ENCODE data around the gene NEFH. TPM values are rescaled to one million over a fixed set of nuclear protein-coding genes. Genes with fewer than 3 reads are reported as not detected.
"Not testable (repeated sequence)": the region's sequence is repeated elsewhere in the genome, so short reads cannot be mapped to it uniquely, and the experiment has no call there.

Gene NEFH
- total and polyA plus RNA-seq, 2 donors (not counting 1 experiment from before 2014, with no cell fraction given), result 0.04 to 0.10 TPM

GRCh38 chr22:29487426-29487986 is 7.5 kb downstream of the NEFH start:
- Histone ChIP-seq H4K20me1 (ENCODE audit: control insufficient read depth, insufficient read depth, low read length, poor library complexity, severe bottlenecking) (no peaks in the 10 kb centered on the region), H3K27me3 (replicated peaks in 1 of 4; ENCODE audit: control extremely low read depth in 1 of 4, control insufficient read depth in 3 of 4, insufficient read depth in 4 of 4, low read length in 3 of 4) (peaks cover 0 to 11% (median 3%) of the 10 kb centered on the region in 4 experiments), H3K4me1 (ENCODE audit: control insufficient read depth in 2 of 2, insufficient read depth in 2 of 2, low read length in 2 of 2) (peaks cover 18 to 21% of the 10 kb centered on the region in 2 donors), H3K4me3 (ENCODE audit: control extremely low read depth in 1 of 5, extremely low read depth in 1 of 5, insufficient read depth in 1 of 5, low read depth in 2 of 5, low read length in 4 of 5) (no peak overlapping the region), H3K79me2 (ENCODE audit: control insufficient read depth, insufficient read depth, low read length) (no peaks in the 10 kb centered on the region), H3K9me3 (ENCODE audit: control extremely low read depth in 1 of 3, control insufficient read depth in 2 of 3, insufficient read depth in 1 of 3, low read length in 2 of 3) (peaks cover 0 to 6% (median 0%) of the 10 kb centered on the region in 3 donors), H3K9ac (ENCODE audit: low read length) (no peak overlapping the region), H3K4me2 (replicated peaks; ENCODE audit: low read depth, low read length, poor library complexity, severe bottlenecking) (no peak overlapping the region), H3K36me3 (replicated peaks in 1 of 2; ENCODE audit: control extremely low read depth in 1 of 2, control insufficient read depth in 1 of 2, extremely low read depth in 1 of 2, insufficient read depth in 2 of 2, low read length in 1 of 2) (no peaks in the 10 kb centered on the region), H3K27ac (ENCODE audit: low read length in 2 of 2) (no peak overlapping the region), H2AFZ (ENCODE audit: insufficient read depth, low read depth, low read length, poor library complexity, severe bottlenecking) (no peak overlapping the region)
- H3K9me3 Mint-ChIP-seq (ENCODE audit: insufficient read depth), result no peaks in the 10 kb centered on the region
- POLR2A ChIA-PET, result no interaction called here
- peaks cover 3% of the 10 kb centered on the region for H3K27me3 Mint-ChIP-seq
- CTCF ChIA-PET, result no interaction called here
- no peak overlapping the region for H3K4me3 Mint-ChIP-seq
- H3K4me1 Mint-ChIP-seq, result peaks cover 27% of the 10 kb centered on the region
- ATAC-seq (ENCODE audit: low read depth) (no peak), DNase-seq (no peak)
- H3K27ac Mint-ChIP-seq, result no peak overlapping the region
- intact Hi-C loops (cut with micrococcal nuclease), result no loop called here
- no peak for TF ChIP-seq EZH2 (IDR thresholded peaks at IDR 0.05; ENCODE audit: borderline replicate concordance, insufficient read depth, low read depth, low read length, poor library complexity, severe bottlenecking)
- TF ChIP-seq CTCF (IDR thresholded peaks at IDR 0.05), result no peak
- 83% methylated on average over 2 of the region's 6 CpGs for WGBS (ENCODE audit: insufficient coverage)

DNA sequence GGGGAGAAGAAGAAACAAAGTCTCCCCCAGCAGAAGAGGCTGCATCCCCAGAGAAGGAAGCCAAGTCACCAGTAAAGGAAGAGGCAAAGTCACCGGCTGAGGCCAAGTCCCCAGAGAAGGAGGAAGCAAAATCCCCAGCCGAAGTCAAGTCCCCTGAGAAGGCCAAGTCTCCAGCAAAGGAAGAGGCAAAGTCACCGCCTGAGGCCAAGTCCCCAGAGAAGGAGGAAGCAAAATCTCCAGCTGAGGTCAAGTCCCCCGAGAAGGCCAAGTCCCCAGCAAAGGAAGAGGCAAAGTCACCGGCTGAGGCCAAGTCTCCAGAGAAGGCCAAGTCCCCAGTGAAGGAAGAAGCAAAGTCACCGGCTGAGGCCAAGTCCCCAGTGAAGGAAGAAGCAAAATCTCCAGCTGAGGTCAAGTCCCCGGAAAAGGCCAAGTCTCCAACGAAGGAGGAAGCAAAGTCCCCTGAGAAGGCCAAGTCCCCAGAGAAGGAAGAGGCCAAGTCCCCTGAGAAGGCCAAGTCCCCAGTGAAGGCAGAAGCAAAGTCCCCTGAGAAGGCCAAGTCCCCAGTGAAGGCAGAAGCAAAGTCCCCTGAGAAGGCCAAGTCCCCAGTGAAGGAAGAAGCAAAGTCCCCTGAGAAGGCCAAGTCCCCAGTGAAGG is 9.2 kb downstream of the NEFH start:
- H2AFZ ChIP-seq (ENCODE audit: insufficient read depth, low read depth, low read length, poor library complexity, severe bottlenecking); CTCF ChIA-PET; H3K27me3 Mint-ChIP-seq; H3K9me3 ChIP-seq (ENCODE audit: control extremely low read depth in 1 of 3, control insufficient read depth in 2 of 3, insufficient read depth in 1 of 3, low read length in 2 of 3); H3K4me3 ChIP-seq (ENCODE audit: control extremely low read depth in 1 of 5, extremely low read depth in 1 of 5, insufficient read depth in 1 of 5, low read depth in 2 of 5, low read length in 4 of 5); H4K20me1 ChIP-seq (ENCODE audit: control insufficient read depth, insufficient read depth, low read length, poor library complexity, severe bottlenecking); H3K36me3 ChIP-seq (replicated peaks in 1 of 2; ENCODE audit: control extremely low read depth in 1 of 2, control insufficient read depth in 1 of 2, extremely low read depth in 1 of 2, insufficient read depth in 2 of 2, low read length in 1 of 2); intact Hi-C loops (cut with micrococcal nuclease); H3K79me2 ChIP-seq (ENCODE audit: control insufficient read depth, insufficient read depth, low read length); H3K9ac ChIP-seq (ENCODE audit: low read length); H3K27me3 ChIP-seq (replicated peaks in 1 of 4; ENCODE audit: control extremely low read depth in 1 of 4, control insufficient read depth in 3 of 4, insufficient read depth in 4 of 4, low read length in 3 of 4); H3K27ac ChIP-seq (ENCODE audit: low read length in 2 of 2); POLR2A ChIA-PET; H3K4me2 ChIP-seq (replicated peaks; ENCODE audit: low read depth, low read length, poor library complexity, severe bottlenecking); H3K9me3 Mint-ChIP-seq (ENCODE audit: insufficient read depth): not testable (repeated sequence)
- ATAC-seq (ENCODE audit: low read depth), result peak; percentile 64
- peak overlapping the region; percentile 37 for H3K27ac Mint-ChIP-seq
- peak overlapping the region; percentile 3 for H3K4me3 Mint-ChIP-seq
- H3K4me1 Mint-ChIP-seq, result peaks cover 27% of the 10 kb centered on the region
- DNase-seq, result peak; percentile 30
- H3K4me1 ChIP-seq (ENCODE audit: control insufficient read depth in 2 of 2, insufficient read depth in 2 of 2, low read length in 2 of 2), result peaks cover 18 to 21% of the 10 kb centered on the region in 2 donors
- WGBS (ENCODE audit: insufficient coverage), result 7% methylated on average over 8 of the region's 8 CpGs
